Stimulated activated CD4-positive, alpha-beta T cell treated with anti-CD3 and anti-CD28 coated beads, Interleukin-1b, Interleukin-23, amount 100 ng/mL, for 1 hour (primary cell): ENCODE measurements around the gene EDRF1.
A peak's percentile ranks its signal among the peaks of the same experiment; 100 is the strongest.
"Not testable (repeated sequence)": the region's sequence is repeated elsewhere in the genome, so short reads cannot be mapped to it uniquely, and the experiment has no call there.

ENCODE experiments used
- DNase-seq, 2 donors: peaks; one replicate each; pipeline ENCODE4 v3.0.0-alpha.2; 2020; ENCODE audit warnings: low read depth in 2 of 2

The EDRF1 gene, protein sequence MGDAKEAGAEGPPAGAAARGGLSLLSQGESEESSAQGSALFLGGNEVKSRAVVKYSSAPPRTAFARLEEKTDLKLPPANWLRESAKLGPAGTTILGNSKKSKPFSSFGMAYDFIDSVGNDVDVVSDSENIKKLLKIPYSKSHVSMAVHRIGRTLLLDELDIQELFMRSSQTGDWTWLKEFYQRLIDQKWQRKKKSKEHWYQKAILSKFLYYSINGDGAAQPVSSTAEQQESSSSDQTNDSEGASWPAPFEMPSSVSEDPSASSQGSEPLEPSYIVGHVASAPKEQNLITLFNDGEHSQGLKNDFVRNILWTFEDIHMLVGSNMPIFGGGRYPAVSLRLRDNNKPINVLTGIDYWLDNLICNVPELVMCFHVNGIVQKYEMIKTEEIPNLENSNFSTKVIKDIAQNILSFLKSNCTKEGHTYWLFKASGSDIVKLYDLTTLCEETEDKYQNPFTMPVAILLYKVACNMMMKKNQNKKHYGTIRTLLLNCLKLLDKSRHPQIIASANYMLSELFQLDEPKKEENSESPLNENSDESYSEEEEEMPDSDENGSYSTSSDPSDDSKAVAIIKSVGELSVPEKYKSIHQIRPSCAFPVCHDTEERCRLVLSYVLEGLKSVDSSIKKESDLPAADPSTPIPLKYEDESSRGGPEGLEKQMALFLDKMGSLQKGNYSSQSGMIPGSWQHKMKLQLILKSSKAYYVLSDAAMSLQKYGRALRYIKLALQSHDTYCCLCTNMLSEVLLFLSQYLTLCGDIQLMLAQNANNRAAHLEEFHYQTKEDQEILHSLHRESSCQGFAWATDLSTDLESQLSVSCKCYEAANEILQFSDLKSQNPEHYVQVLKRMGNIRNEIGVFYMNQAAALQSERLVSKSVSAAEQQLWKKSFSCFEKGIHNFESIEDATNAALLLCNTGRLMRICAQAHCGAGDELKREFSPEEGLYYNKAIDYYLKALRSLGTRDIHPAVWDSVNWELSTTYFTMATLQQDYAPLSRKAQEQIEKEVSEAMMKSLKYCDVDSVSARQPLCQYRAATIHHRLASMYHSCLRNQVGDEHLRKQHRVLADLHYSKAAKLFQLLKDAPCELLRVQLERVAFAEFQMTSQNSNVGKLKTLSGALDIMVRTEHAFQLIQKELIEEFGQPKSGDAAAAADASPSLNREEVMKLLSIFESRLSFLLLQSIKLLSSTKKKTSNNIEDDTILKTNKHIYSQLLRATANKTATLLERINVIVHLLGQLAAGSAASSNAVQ

DNA sequence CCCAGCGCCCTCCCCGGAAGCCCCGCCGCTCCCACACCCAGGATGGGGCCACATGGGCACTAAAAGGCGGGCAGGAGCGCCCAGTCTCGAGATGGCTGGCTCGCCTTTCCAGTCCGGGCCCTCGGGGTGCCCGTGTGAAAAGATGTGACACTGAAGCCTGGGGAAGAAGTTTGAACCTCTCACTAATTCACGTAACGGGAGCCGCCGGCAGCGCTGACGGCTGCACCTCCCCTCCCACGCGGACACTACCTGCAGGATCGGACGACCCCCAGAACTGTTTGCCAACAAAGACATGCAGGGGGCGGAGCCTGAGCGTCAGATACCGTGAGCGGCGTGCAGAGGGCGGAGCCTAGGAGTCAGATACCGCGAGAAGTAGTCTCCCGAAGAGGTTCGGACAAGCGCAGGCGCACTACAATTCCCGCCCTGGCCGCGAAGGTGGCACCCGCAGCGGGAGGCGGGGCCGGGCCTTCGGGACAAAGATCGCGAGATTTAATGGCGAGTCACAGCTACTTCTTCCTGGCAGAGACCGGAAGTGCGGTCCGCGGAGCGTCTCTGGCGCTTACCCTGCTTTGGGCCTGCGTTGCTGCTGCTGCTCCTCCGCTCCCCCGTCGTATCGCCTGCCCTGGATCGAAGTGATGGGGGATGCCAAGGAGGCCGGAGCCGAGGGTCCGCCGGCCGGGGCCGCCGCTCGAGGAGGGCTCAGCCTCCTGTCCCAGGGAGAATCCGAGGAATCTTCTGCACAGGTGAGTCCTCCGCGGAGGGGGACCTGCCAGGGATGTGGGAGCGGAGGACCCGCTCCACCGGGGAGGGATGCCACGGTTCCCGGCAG, at the start of gene EDRF1:
Gene EDRF1 (plus strand): TSS at position 537 of the 829 bp plus-strand sequence. CDS start 99 bp downstream, at position 636.
- DNase-seq: peak; percentile 95 to 98

DNA sequence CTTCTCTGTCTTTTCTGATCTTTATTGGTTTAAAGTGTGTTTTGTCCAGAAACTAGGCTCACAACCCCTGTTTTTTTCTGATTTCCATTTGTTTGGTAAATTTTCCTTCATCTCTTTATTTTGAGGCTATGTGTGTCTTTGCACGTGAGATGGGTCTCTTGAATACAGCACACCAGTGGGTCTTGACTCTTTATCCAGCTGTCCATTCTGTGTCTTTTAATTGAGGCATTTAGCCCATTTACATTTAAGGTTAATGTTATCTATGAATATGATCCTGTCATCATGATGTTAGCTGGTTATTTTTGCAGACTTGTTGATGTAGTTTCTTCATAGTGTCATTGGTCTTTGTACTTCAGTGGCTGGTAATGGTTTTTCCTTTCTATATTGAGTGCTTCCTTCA, 46.6 kb upstream of the EDRF1 start:
- DNase-seq: no peak

DNA sequence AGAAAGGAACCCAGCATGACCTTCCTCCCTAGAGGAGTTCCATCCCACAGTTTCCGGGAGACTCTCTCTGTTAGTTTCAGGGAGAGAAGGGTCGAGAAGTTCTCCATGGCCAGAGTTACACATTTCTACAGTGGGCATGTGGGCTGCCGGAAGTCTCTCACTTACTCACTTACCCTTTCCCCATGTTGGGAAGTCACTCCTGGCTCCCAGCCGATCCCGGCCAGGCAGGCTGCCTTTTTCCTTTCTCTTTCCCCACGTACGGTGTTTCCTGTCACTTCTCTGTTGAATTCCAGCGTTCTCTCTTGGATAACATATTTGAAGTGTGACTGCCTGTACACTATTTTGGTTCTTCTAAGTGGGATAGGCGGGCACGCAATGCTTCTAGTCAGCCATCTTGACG, 40.1 kb upstream of the EDRF1 start:
- DNase-seq: no peak

DNA sequence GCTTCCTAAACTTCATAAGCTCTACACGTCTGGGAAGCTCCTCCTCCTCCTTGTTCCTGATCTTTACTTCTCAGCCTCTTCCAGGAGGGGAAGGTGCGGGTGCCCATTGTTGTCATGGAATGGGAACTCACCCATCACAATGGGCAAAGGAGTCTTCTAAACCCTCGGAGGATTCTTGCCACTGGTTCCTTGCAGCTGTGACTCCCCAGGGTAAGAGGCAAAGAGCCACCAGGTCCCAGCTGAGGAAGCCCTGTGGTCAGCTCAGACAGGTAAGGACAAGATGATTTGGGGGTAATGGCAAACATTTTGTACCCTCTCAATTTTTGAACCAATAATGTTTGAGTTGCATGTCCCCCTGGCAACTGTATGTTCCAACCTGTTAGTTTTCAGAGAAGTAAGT, 36.4 kb upstream of the EDRF1 start, which contains the start of gene TEX36:
Gene TEX36 (minus strand): TSS at position 101 of the 400 bp plus-strand sequence. CDS start 174 bp downstream, outside the sequence.
- DNase-seq: no peak

DNA sequence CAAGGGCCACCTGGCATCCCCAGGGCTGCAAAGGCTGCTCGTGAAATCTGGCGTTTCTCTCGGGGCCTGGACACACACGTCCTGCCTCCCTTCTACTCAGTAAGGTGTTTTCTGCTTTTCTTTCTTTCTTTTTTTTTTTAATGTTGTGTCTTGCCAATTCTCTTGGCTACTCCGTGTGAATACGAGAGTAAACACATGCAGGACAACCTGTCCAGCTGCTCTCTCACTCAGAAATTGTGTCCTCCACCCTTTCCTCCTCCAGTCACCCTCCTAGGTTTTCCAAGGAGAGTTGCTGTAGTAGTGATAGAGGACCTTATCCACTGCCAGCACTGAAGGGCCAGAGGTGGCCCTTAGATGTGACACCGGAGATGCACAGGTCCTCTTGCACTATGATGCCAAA, 35.7 kb upstream of the EDRF1 start:
- no peak for DNase-seq

DNA sequence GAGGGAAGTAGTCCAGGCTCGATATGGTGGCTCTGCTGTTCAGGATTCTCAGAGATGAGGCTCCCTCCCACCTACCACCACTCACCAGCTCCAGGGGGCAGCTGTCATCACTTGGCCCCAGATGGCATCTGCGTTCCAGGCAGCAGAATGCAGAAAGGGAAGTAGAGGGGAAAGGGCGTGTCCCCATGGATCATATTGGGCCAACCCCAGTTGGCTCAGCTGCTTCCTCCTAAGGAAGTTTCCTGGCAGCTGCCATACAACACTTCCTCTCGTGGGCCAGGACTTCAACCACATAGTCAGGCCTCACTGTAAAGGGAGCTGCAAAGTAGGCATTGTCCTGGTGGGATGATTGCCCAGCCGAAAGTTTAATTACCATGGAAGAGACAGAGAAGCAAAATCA, 34.9 kb upstream of the EDRF1 start:
- DNase-seq: no peak

DNA sequence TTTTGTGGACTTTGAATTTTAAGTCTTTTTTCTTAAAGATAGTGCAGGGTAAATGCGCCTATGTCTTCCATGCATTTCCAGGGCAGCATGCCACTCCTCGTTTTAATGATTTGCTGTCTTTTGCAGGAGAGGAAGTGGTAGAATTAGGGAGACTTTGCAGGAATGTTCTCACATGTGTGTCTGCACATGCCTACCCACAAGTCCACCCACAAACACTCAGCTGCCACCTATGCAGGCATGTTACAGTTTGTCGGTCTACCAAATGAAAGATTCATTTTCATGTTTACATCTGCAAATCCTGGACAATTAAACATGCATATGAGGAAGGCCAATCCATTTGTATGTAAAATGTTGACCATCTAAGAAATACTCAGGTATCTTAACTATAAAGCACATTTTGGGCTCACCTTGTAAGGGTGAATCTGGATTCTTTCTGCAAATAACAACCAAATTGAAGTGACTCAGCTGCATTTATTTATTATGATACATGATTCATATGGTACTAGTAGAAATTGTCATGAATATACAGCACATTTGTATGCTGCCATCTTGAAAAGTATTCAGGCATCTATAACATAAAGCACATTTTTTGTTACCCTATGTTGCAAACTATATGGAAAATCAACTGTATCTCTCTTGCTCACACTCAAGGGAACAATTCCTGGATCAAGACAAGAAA, 31.9 kb upstream of the EDRF1 start:
- DNase-seq: no peak

DNA sequence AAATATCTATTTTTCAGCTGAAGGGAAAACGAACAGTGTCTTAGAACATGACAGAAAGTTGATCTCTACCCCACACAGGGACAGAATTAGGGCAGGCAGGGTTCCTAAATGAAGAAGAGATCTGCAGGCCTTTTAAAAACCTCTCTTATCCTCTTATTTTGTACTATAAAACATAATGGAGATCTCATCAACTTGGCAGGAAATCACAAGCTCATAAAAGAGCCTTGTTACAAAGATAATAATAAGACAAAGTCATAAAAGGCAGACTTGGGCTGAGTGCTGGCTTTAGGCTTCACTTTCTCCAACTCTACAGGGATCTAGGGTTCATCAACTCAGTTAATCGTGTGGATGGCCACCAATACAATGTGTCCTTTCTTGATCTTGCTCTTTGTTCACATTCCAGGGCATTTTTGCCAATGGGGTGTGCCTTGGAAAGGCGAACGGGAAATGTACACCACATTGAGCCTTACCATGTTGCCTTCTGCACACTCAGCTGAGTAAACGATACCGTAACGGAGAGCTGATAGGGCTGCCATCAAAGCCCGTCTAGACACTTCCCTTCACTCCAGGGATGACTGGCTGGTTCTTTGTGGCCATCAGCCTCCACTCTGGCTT, 29.4 kb upstream of the EDRF1 start:
- DNase-seq: no peak

DNA sequence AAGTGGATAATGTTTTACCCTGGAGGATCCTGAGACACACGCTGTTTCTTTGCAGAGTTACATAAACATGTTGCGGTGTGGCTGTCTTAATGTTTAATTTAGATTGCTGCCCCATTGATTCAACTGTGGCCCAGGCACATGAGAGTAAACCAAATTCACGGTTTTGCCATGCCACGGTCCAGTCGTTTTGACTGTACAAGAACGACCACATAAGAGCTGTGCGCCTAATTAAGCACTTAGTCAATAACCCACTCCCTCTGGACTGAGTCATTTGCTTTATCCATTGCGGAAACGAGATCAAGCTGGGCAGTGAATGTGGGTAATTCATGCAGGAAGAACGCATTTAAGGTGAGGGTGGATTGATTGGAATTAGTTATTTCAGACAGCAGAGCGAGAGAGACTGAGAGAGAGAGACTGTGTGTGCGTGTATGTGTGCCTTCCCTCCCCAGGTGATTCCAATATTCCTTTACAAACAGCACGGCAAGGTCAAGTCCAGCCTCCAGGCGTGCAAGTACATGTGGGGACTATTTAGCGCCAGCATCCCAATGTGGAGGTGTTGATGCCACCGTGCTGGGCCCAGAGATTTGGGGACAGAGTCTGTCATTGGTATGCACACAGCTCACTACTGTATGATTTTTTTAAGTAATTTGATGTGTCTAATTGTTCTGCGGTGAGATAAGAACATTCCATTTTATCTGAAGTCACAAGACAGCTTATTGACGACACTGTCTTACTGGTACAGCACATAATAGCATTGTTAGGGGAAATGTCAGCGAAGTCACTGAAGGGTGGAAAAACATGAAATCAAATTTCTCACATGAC, 28.1 kb upstream of the EDRF1 start:
- no peak for DNase-seq

DNA sequence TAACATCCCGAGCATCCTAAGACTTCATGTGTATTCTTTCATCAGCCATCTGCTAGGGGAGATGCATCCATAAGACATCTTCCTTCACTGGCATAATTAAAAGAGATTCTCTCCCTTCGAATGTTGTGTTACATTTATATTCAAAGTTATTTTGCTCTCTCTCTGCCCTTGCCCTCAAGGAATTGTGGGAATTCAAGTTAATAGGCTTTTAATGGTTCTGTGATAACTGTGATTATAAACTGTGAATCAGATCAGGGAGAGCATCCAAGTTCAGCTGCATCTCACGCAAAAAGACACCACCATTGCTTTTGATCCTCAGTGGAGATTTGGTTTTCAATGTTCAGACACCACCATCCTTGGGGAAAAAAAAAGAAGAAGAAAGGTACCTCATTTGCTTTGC, 27.3 kb upstream of the EDRF1 start:
- no peak for DNase-seq

DNA sequence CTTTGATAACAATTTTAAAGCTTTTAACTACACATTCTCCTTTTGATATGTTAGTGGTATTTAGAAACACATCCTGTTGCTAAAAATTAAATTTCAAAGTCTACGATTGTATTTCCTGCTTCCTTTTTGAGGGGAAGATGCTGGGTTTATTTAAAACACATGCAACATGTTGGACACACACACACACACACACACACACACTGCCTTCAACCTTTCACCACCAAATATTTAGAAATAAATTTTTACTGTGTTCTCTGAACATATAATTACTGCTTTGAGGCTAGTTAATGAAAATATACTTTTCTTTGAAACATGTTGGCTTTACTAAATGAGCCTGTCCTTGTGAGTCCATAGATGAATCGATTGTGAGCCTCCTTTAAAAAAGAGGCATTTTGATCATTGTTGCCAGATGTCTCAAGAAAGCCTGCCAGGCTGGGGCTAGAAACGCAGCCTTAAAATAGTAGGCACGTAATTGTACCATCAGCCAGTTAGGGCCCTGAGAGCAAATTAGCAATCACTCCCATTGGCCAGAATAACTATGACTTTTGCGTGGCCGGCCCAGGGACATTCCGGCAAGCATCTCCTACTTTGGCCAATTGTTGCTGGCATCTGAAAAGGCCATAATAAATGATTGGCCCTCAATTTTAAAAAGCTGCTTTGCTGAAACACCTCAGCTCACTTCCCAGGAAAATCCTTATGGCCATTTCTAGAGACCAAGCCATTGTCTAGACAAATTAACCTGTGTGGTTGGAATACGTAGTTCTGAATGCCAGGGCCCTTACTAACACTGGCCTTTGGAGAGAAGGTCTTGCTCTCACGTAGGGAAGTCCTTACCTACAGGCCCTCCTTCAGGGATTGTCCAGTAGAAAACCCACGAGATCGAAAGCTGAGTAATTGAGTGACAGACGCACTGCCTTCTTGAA, 26.6 kb upstream of the EDRF1 start:
- DNase-seq: no peak

DNA sequence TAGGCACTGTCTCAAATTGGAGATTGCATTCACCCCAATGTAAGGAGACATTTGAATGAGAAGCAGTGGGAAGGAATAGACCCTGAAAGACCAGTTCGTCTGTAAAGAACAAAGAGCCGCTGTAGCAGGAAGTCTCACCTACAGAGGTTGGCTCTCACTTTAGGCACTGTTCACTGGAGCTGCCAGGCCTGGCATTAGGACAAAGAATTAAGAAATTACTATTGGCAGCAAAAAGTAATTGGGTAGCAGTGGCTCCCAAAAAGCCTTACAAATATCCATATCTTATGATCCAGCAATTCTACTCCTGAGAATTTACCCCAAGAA, 26.0 kb upstream of the EDRF1 start:
- no peak for DNase-seq

DNA sequence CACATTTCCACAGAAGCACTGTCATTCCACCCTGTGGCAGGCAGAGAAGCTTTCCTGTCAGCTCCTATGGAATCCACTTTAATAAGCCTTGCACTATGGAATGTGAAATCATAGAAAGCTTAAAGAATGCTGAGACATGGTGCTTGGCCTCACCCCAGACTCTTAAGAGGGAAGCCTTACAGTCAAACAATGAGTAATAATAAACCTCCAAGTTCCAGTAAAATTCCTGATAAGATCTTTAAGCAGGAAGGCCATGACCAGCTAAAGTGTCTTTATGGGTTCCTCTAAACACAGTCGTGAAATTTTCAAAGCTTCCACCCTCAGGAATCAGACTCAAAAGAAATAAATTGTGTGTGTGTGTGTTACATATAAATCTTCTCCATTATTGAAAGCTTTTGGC, 24.6 kb upstream of the EDRF1 start:
- DNase-seq: no peak

DNA sequence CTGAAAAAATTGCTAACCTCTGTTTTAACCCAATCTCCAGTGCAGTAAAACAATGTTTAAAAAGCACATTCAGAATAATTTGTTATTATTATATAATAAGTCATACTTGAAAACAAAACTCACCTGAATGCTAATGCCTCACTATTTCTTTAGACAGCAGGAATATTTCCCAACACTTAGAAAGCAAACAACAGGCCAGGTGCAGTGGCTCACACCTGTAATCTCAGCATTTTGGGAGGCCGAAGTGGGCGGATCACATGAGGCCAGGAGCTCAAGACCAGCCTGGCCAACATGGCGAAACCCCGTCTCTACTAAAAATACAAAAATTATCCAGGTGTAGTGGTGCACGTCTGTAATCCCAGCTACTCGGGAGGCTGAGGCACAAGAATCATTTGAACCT, 22.6 kb upstream of the EDRF1 start:
- not testable (repeated sequence) for DNase-seq

DNA sequence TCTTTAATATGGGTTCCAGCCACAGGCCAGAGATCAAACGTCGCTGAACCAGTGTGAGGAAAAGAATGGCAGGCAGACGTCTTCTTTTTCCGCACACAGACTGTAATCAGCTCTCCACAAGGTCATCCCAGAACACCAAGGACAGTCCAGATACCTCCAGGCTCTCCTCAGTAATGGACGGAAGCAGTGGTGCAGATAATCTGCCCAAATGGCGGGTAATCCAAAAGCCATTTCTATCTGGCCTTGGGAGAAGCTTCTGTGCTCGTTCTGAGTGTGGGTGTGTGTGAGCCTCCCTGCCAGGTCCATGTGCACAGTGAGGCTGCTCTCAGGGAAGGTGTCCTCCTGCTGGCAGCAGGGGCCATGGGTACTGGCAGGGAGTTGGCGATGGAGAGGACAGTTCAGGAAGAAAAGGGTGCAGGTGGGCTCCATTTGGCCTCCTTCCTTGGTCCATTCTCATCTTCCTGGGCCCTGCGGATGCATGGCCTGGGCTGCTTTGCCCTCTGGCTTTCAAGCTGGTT, 21.0 kb upstream of the EDRF1 start:
- DNase-seq: no peak

DNA sequence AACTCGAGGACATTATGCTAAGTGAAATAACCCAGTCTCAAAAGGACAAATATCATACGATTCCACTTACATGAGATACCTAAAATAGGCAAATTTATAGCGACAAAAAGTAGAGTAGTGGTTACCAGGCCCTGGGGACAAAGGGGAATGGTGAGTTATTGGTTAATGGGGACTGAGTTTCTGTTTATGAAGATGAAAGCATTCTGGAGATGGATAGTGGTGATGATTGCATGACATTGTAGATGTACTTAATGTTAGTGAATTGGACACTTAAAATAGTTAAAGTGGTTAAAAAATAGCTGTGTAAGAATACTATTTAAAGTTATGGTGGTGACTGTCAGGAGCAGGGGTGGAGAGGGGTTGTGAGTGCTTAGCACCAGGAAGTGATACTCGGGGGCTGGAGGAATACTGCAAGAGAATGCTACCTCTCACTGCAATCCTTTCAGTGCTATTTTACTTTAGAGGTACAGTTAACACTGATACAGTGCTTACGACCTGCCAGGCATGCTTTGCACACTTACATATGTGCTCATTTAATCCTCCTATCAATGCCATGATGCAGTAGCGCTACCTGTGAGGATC, 19.9 kb upstream of the EDRF1 start:
- no peak for DNase-seq

DNA sequence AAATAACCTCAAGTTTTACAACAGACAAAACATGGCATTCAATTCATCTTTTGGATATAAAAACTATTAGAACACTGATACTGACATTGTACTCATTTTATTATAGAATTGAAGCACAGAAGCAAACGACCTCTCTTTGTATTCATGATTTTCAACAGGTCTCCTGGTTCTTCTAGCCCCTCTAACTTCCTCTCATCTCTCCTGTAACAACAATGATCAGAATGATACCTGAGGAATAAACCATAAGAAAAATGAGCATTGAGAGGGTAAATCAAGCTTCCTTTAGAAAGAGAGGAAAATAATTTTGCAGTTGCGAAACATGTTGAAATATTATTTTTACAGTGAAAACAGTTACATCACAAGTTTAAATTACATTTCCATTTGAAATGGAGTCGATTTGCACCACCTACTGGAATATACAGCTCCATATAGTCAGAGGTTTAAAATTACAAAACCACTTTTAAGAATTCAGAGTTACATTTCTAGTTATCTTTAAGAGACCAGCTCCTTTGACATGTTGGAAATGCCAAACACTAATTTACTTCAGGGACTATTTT, 19.1 kb upstream of the EDRF1 start:
- DNase-seq: no peak
